Jurkat, Clone E6-1 (cell line): Measurements from ENCODE around the gene RBM46. TPM values are rescaled to one million over a fixed set of nuclear protein-coding genes. Genes with fewer than 3 reads are reported as not detected.

Source experiments
- DNase-seq: peaks from one replicate; pipeline ENCODE4 v3.0.0-alpha.2; 2011; ENCODE audit warnings: low read depth, low spot score
- H3K4me3 ChIP-seq: 2 replicates; pipeline ENCODE4 v1.5.1; 2011; ENCODE audit warnings: mild to moderate bottlenecking, low read length, control low read depth, moderate library complexity
- polyA plus RNA-seq: library from polyadenylated mRNA; unstranded; fragments of >200 nt; gene quantifications from one replicate; pipeline ENCODE4 v1.2.1, GENCODE V29; 2012; ENCODE audit warnings: missing spikeins; ENCODE audit not compliant: insufficient read length, insufficient read depth

RBM46 gene
- not detected for polyA plus RNA-seq

GRCh38 chr4:154781126-154781982 lies at the start of gene RBM46:
Gene RBM46 (plus strand): TSS chr4:154781272. CDS start chr4:154796753, 15,481 bp downstream.
- DNase-seq: no peak
- no peak within 1 kb of the TSS for H3K4me3 ChIP-seq

- DNase-seq: no peak
- no peak overlapping the region for H3K4me3 ChIP-seq
Observed at GRCh38 chr4:154731756-154732155, 49.3 kb upstream of the RBM46 start.

GRCh38 chr4:154732669-154733068 lies 48.4 kb upstream of the RBM46 start:
- no peak overlapping the region for H3K4me3 ChIP-seq
- DNase-seq: no peak

GRCh38 chr4:154736770-154737169 lies 44.3 kb upstream of the RBM46 start:
- DNase-seq: no peak
- H3K4me3 ChIP-seq: no peak overlapping the region

GRCh38 chr4:154738426-154738825 lies 42.6 kb upstream of the RBM46 start:
- no peak for DNase-seq
- H3K4me3 ChIP-seq: no peak overlapping the region

GRCh38 chr4:154739111-154739510 lies 42.0 kb upstream of the RBM46 start:
- no peak for DNase-seq
- H3K4me3 ChIP-seq: no peak overlapping the region

- no peak for DNase-seq
- H3K4me3 ChIP-seq: no peak overlapping the region
Observed at GRCh38 chr4:154740462-154740861, 40.6 kb upstream of the RBM46 start.

GRCh38 chr4:154741131-154741665 lies 39.9 kb upstream of the RBM46 start:
- H3K4me3 ChIP-seq: no peak overlapping the region
- DNase-seq: no peak

- no peak overlapping the region for H3K4me3 ChIP-seq
- no peak for DNase-seq
Observed at GRCh38 chr4:154741922-154742850, 38.9 kb upstream of the RBM46 start.

- DNase-seq: no peak
- H3K4me3 ChIP-seq: no peak within 1 kb of the TSS
Observed at GRCh38 chr4:154743683-154744340, 37.3 kb upstream of the RBM46 start, which contains the start of gene LRAT. Gene LRAT (plus strand): TSS chr4:154744000. CDS start chr4:154744327, 327 bp downstream.

- H3K4me3 ChIP-seq: no peak overlapping the region
- no peak for DNase-seq
Observed at GRCh38 chr4:154744341-154744926, 36.6 kb upstream of the RBM46 start.

- no peak for DNase-seq
- no peak overlapping the region for H3K4me3 ChIP-seq
Observed at GRCh38 chr4:154757713-154758112, 23.4 kb upstream of the RBM46 start.

- DNase-seq: no peak
- no peak overlapping the region for H3K4me3 ChIP-seq
Observed at GRCh38 chr4:154760895-154761294, 20.2 kb upstream of the RBM46 start.

GRCh38 chr4:154778264-154778663 lies 2.8 kb upstream of the RBM46 start:
- H3K4me3 ChIP-seq: no peak overlapping the region
- no peak for DNase-seq

- no peak overlapping the region for H3K4me3 ChIP-seq
- peak; percentile 1 for DNase-seq
Observed at GRCh38 chr4:154779362-154779947, 1.6 kb upstream of the RBM46 start.

- no peak for DNase-seq
- H3K4me3 ChIP-seq: no peak overlapping the region
Observed at GRCh38 chr4:154781983-154782293, 866 bp downstream of the RBM46 start.

- DNase-seq: peak; percentile 48
- H3K4me3 ChIP-seq: no peak overlapping the region
Observed at GRCh38 chr4:154807042-154807630, 26.1 kb downstream of the RBM46 start.

GRCh38 chr4:154818230-154818629 lies 37.2 kb downstream of the RBM46 start:
- DNase-seq: no peak
- no peak overlapping the region for H3K4me3 ChIP-seq
